ENCODE measurements around the gene SSUH2. TPM values are rescaled to one million over a fixed set of nuclear protein-coding genes. Genes with fewer than 3 reads are reported as not detected.

SSUH2 gene
- total and polyA plus RNA-seq, 12 donors, result 0.78 to 6.1 (median 1.7) TPM

GRCh38 chr3:8597219-8597853, 47.3 kb downstream of the SSUH2 start:
- no peak for TF ChIP-seq CTCF (IDR thresholded peaks at IDR 0.05)
- 86 to 90% methylated on average over 7 of the region's 7 CpGs for WGBS, 2 donors
- Histone ChIP-seq H3K9me3 (no peaks in the 10 kb centered on the region), H3K27me3 (no peaks in the 10 kb centered on the region), H3K4me1 (peaks cover 0 to 41% (median 14%) of the 10 kb centered on the region in 9 donors), H3K36me3 (no peaks in the 10 kb centered on the region), H3K27ac (no peak overlapping the region), H3K4me3 (no peak overlapping the region)
- intact Hi-C loops (cut with DNase I), result no loop called here
- ATAC-seq, result no peak
- DNase-seq, result no peak

DNA sequence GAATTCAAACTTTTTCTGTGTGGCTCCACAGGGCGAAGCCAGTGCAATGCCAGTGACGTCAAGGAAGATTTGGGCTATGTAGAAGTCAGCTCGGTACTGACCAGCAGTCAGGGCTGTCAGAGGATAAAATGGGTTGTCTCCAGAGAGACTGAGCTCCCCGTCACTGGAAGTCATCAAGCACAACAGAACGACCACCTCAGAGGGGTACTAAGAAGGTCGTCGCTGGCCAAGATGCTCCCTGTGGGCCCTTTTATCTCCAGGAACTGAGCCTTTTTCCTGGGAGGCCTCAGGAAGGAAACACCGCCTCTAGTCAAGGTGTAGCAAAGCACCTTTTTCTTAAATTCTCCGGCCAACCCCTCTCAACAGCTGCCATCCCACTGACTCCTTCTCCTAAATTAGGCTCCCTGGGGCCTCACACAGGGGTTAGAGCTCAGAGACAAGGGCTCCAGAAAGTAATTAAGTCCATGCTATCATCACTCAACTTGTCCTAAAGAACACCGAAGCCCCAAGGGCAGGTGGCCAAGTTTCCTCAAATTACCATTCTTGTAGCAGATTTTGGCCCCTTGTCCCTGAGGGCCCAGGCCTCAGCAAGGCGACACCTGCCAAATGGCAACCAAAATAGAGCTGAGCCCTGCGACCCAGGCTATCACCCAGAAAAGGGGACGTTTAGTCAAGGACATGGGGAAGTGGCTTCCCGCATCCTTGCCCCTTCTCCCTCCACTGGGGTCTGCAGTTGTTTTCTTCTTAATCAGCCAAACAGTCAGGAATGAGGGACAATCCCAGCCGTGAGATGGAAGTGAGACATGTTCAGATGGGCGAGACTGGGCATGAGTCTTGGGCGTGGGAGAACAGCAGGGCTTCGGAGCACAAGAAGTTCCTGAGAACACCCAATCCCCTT, 48.0 kb downstream of the SSUH2 start:
- H3K4me3 ChIP-seq, result no peak overlapping the region
- WGBS, 2 donors, result 67 to 70% methylated on average over 18 of the region's 18 CpGs
- no peak for TF ChIP-seq CTCF (IDR thresholded peaks at IDR 0.05)
- peaks cover 0 to 46% (median 14%) of the 10 kb centered on the region in 9 donors for H3K4me1 ChIP-seq
- H3K27me3 ChIP-seq, result no peaks in the 10 kb centered on the region
- H3K36me3 ChIP-seq, result no peaks in the 10 kb centered on the region
- H3K27ac ChIP-seq, result no peak overlapping the region
- no peak for DNase-seq
- intact Hi-C loops (cut with DNase I), result no loop called here
- ATAC-seq, result peak in 1 of 8 donors; percentile 4
- no peaks in the 10 kb centered on the region for H3K9me3 ChIP-seq

- DNase-seq (no peak), ATAC-seq (peak in 4 of 8 donors; percentile 48 to 88 (median 68))
- intact Hi-C loops (cut with DNase I), result no loop called here
- 78 to 82% methylated on average over 9 of the region's 9 CpGs for WGBS, 2 donors
- TF ChIP-seq CTCF (IDR thresholded peaks at IDR 0.05), result no peak
- no peak overlapping the region for H3K4me3 ChIP-seq
- H3K27ac ChIP-seq, result no peak overlapping the region
- H3K9me3 ChIP-seq, result no peaks in the 10 kb centered on the region
- H3K27me3 ChIP-seq, result no peaks in the 10 kb centered on the region
- no peaks in the 10 kb centered on the region for H3K36me3 ChIP-seq
- H3K4me1 ChIP-seq, result peaks cover 0 to 46% (median 14%) of the 10 kb centered on the region in 9 donors
Observed at GRCh38 chr3:8595695-8596115, 48.9 kb downstream of the SSUH2 start.

DNA sequence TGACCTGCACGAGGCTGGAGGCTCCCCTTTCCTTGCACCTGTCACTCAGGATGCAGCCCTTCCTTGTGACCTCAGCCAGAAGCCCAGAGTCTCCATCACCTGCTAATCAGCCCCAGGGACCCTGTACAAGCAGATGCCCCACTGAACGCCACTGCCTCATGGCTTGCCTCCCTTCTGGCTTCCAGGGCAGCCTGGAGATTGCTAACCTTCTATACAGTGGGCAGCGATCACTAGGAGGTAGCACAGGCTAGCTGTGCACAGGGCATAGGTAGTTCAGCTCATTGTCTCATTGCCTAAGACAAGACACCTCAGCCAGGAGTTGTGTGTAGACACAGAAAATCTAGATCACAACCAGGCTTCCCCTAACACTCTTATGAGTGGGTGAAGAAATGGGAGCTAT, 49.3 kb downstream of the SSUH2 start:
- H3K4me3 ChIP-seq, result no peak overlapping the region
- H3K27ac ChIP-seq, result no peak overlapping the region
- no peak for TF ChIP-seq CTCF (IDR thresholded peaks at IDR 0.05)
- DNase-seq, result no peak
- ATAC-seq, result peak in 2 of 8 donors; percentile 9 to 53
- H3K9me3 ChIP-seq, result no peaks in the 10 kb centered on the region
- no peaks in the 10 kb centered on the region for H3K36me3 ChIP-seq
- 53 to 73% methylated on average over 3 of the region's 3 CpGs for WGBS, 2 donors
- H3K4me1 ChIP-seq, result peaks cover 0 to 46% (median 14%) of the 10 kb centered on the region in 9 donors
- H3K27me3 ChIP-seq, result no peaks in the 10 kb centered on the region
- intact Hi-C loops (cut with DNase I), result no loop called here

Data from heart right ventricle (tissue), 16 donors.